GM12878 (cell line): ENCODE measurements around the gene OR8G5.

ENCODE experiments used
- CTCF ChIP-seq, 3 experiments: IDR thresholded peaks in 2 of 3; conservative IDR thresholded peaks in 1 of 3; 2 replicates each; pipeline ENCODE4 v1.5.1; 2011; ENCODE audit warnings: low read depth in 3 of 3, low read length in 3 of 3, mild to moderate bottlenecking in 3 of 3, control low read depth in 2 of 3, moderate library complexity in 2 of 3, inconsistent platforms in 1 of 3, mixed read lengths in 1 of 3; ENCODE audit not compliant: control insufficient read depth in 2 of 3, insufficient read depth in 1 of 3; ENCODE audit errors: extremely low read depth in 1 of 3
- SMAD5 ChIP-seq: IDR thresholded peaks from 2 replicates; pipeline ENCODE4 v1.6.1; 2016; ENCODE audit warnings: antibody characterized with exemption, low read depth
- TF ChIP-seq, protein P1 (sequence below): fragments of 450-650 bp; IDR thresholded peaks from 2 replicates; pipeline ENCODE4 v1.6.1; 2018; ENCODE audit warnings: borderline replicate concordance, mild to moderate bottlenecking; ENCODE audit not compliant: partially characterized antibody

DNA sequence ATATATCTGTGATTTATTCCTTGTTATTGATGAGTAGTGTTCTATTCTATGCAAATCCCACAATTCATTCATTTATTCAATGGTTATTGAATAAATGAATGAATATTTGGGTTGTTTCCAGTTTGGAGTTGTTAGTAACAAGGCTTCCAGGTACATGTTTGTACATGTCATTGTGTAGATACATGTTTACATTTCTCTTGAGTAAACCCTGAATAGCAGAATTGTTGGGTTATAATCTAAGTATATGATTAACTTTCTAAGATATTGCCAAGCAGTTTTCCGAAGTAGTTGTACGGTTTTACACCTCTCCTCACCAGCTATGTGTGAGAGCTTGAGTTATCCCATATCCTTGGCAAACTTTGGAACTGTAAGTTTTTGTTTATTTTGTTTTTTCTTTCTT, 33.8 kb upstream of the OR8G5 start:
- TF ChIP-seq CTCF (IDR thresholded peaks at IDR 0.05 in 2 of 3, conservative IDR thresholded peaks at IDR 0.05 in 1 of 3; ENCODE audit: control insufficient read depth in 2 of 3, extremely low read depth in 1 of 3, insufficient read depth in 1 of 3, low read depth in 3 of 3, low read length in 3 of 3) (no peak), SMAD5 (no peak)
- TF ChIP-seq, protein P1, sequence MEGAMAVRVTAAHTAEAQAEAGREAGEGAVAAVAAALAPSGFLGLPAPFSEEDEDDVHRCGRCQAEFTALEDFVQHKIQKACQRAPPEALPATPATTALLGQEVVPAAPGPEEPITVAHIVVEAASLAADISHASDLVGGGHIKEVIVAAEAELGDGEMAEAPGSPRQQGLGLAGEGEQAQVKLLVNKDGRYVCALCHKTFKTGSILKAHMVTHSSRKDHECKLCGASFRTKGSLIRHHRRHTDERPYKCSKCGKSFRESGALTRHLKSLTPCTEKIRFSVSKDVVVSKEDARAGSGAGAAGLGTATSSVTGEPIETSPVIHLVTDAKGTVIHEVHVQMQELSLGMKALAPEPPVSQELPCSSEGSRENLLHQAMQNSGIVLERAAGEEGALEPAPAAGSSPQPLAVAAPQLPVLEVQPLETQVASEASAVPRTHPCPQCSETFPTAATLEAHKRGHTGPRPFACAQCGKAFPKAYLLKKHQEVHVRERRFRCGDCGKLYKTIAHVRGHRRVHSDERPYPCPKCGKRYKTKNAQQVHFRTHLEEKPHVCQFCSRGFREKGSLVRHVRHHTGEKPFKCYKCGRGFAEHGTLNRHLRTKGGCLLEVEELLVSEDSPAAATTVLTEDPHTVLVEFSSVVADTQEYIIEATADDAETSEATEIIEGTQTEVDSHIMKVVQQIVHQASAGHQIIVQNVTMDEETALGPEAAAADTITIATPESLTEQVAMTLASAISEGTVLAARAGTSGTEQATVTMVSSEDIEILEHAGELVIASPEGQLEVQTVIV, result no peak
